Fibroblast of lung (primary cell): ENCODE results near the gene SLC30A10. TPM values are rescaled to one million over a fixed set of nuclear protein-coding genes. Genes with fewer than 3 reads are reported as not detected.

Experiments used
- DNase-seq, 2 donors: peaks; one replicate each; pipeline versions ENCODE4 v3.0.0 to v3.0.0-alpha.2; 2010; ENCODE audit warnings: low read depth in 2 of 2
- H2AFZ ChIP-seq: 2 replicates; pipeline ENCODE4 v1.5.1; 2012; ENCODE audit warnings: low read length, control low read depth, inconsistent platforms
- H3K27ac ChIP-seq: 2 replicates; pipeline ENCODE4 v1.5.1; 2011; ENCODE audit warnings: low read length, control low read depth; ENCODE audit not compliant: insufficient read depth
- H3K27me3 ChIP-seq: 2 replicates; pipeline ENCODE4 v1.5.1; 2011; ENCODE audit warnings: mild to moderate bottlenecking, low read length; ENCODE audit not compliant: control insufficient read depth, insufficient read depth
- H3K36me3 ChIP-seq: 2 replicates; pipeline ENCODE4 v1.5.1; 2011; ENCODE audit warnings: low read length; ENCODE audit not compliant: control insufficient read depth, insufficient read depth
- H3K4me1 ChIP-seq: 2 replicates; pipeline ENCODE4 v1.5.1; 2011; ENCODE audit warnings: low read length; ENCODE audit not compliant: control insufficient read depth, insufficient read depth; ENCODE audit errors: extremely low read depth
- H3K4me2 ChIP-seq: 2 replicates; pipeline ENCODE4 v1.5.1; 2011; ENCODE audit warnings: low read length, control low read depth; ENCODE audit not compliant: insufficient read depth; ENCODE audit errors: extremely low read depth
- H3K4me3 ChIP-seq, 4 experiments: fragments of 200-600 bp in 1 of 4; sonication (generic) in 1 of 4; replicated peaks in 1 of 4; 2 replicates each; pipeline ENCODE4 v1.5.1; 2011 to 2016; ENCODE audit warnings: low read length in 4 of 4, low read depth in 3 of 4, mild to moderate bottlenecking in 3 of 4, control low read depth in 2 of 4, inconsistent platforms in 1 of 4, mixed read lengths in 1 of 4; ENCODE audit not compliant: insufficient read depth in 1 of 4; ENCODE audit errors: control extremely low read depth in 1 of 4
- H3K79me2 ChIP-seq: 2 replicates; pipeline ENCODE4 v1.5.1; 2012; ENCODE audit warnings: mild to moderate bottlenecking, low read length, inconsistent platforms; ENCODE audit not compliant: control insufficient read depth, insufficient read depth
- H3K9ac ChIP-seq: 2 replicates; pipeline ENCODE4 v1.5.1; 2011; ENCODE audit warnings: mild to moderate bottlenecking, low read length, control low read depth; ENCODE audit not compliant: insufficient read depth
- H3K9me3 ChIP-seq: 2 replicates; pipeline ENCODE4 v1.5.1; 2012; ENCODE audit warnings: low read depth, low read length; ENCODE audit not compliant: control insufficient read depth, insufficient read depth
- H4K20me1 ChIP-seq: 2 replicates; pipeline ENCODE4 v1.5.1; 2011; ENCODE audit warnings: low read length; ENCODE audit not compliant: control insufficient read depth, insufficient read depth; ENCODE audit errors: extremely low read depth
- CTCF ChIP-seq, 2 donors: IDR thresholded peaks in 1 of 2; conservative IDR thresholded peaks in 1 of 2; 1 replicate in 1 of 2; 2 replicates in 1 of 2; pipeline ENCODE4 v1.5.1; 2011 to 2012; ENCODE audit warnings: low read length in 2 of 2, control low read depth in 1 of 2, inconsistent platforms in 1 of 2, low read depth in 1 of 2, mild to moderate bottlenecking in 1 of 2
- EZH2 ChIP-seq: IDR thresholded peaks from 2 replicates; pipeline ENCODE4 v1.5.1; 2012; ENCODE audit warnings: low read length, control low read depth, mild to moderate bottlenecking; ENCODE audit errors: missing control alignments
- polyA plus RNA-seq, 2 donors: library from polyadenylated mRNA; depleted of rRNA in 1 of 2; stranded (reverse) in 1 of 2; unstranded in 1 of 2; fragments of >200 nt; gene quantifications; 2 replicates each; pipeline ENCODE4 v1.2.1, GENCODE V29; 2011 to 2012; ENCODE audit warnings: missing spikeins in 1 of 2
- total RNA-seq: library from RNA; depleted of rRNA; stranded (reverse); fragments of >200 nt; gene quantifications from 2 replicates; pipeline ENCODE4 v1.2.1, GENCODE V29; 2014

Gene SLC30A10
- total and polyA plus RNA-seq, 2 donors (not counting 1 experiment from before 2014, with no cell fraction given), result not detected

- Histone ChIP-seq H3K9me3 (no peaks in the 10 kb centered on the region), H3K36me3 (no peaks in the 10 kb centered on the region), H3K27ac (no peak overlapping the region), H3K79me2 (no peaks in the 10 kb centered on the region), H3K4me2 (no peak overlapping the region), H3K27me3 (no peaks in the 10 kb centered on the region), H2AFZ (no peak overlapping the region), H3K9ac (no peak overlapping the region), H3K4me1 (no peaks in the 10 kb centered on the region), H4K20me1 (no peaks in the 10 kb centered on the region), H3K4me3 (no peak overlapping the region)
- TF ChIP-seq CTCF (conservative IDR thresholded peaks at IDR 0.05 in 1 of 2, IDR thresholded peaks at IDR 0.05 in 1 of 2; ENCODE audit: low read depth in 1 of 2, low read length in 2 of 2), result no peak
- TF ChIP-seq EZH2, result no peak
- DNase-seq, result no peak
Measured at GRCh38 chr1:219905524-219905923, 22.8 kb downstream of the SLC30A10 start.

DNA sequence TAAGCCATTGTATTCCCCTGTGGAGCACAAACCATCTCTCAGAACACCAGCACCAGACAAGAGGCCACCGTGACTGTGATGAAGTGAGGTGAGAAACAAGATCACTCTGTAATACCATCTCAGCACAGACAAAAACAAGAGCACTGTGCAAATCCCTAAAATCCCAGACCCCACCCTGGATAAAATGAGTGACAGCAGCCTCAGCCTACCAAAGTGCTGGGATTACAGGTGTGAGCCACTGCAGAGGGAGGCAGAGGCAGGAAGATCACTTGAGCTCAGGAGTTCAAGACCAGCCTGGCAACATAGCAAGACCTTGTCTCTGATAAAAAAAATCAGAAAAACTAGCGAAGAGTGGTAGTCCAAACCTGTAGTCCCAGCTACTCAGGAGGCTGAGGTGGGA, 23.4 kb downstream of the SLC30A10 start:
- no peak overlapping the region for H3K27ac ChIP-seq
- DNase-seq, result no peak
- no peaks in the 10 kb centered on the region for H3K36me3 ChIP-seq
- no peaks in the 10 kb centered on the region for H4K20me1 ChIP-seq
- H3K4me2 ChIP-seq, result no peak overlapping the region
- no peaks in the 10 kb centered on the region for H3K79me2 ChIP-seq
- no peaks in the 10 kb centered on the region for H3K27me3 ChIP-seq
- no peak overlapping the region for H3K9ac ChIP-seq
- H3K9me3 ChIP-seq, result no peaks in the 10 kb centered on the region
- TF ChIP-seq EZH2 (no peak), CTCF (conservative IDR thresholded peaks at IDR 0.05 in 1 of 2, IDR thresholded peaks at IDR 0.05 in 1 of 2; ENCODE audit: low read depth in 1 of 2, low read length in 2 of 2) (no peak)
- no peaks in the 10 kb centered on the region for H3K4me1 ChIP-seq
- H2AFZ ChIP-seq, result no peak overlapping the region
- no peak overlapping the region for H3K4me3 ChIP-seq

- no peak for TF ChIP-seq EZH2
- TF ChIP-seq CTCF (conservative IDR thresholded peaks at IDR 0.05 in 1 of 2, IDR thresholded peaks at IDR 0.05 in 1 of 2; ENCODE audit: low read depth in 1 of 2, low read length in 2 of 2), result no peak
- Histone ChIP-seq H3K27ac (no peak overlapping the region), H2AFZ (no peak overlapping the region), H3K79me2 (no peaks in the 10 kb centered on the region), H3K27me3 (no peaks in the 10 kb centered on the region), H3K9me3 (no peaks in the 10 kb centered on the region), H3K4me2 (no peak overlapping the region), H3K4me3 (no peak overlapping the region), H4K20me1 (no peaks in the 10 kb centered on the region), H3K9ac (no peak overlapping the region), H3K36me3 (no peaks in the 10 kb centered on the region), H3K4me1 (no peaks in the 10 kb centered on the region)
- DNase-seq, result no peak
Measured at GRCh38 chr1:219903353-219903871, 24.9 kb downstream of the SLC30A10 start.
